IPS-NIHi7 (cell line): ENCODE results near the gene GRIK1.

ENCODE experiments used
- DNase-seq: peaks from one replicate; pipeline ENCODE4 v3.0.0; 2012; ENCODE audit warnings: mixed read lengths; ENCODE audit errors: extremely low spot score

Gene GRIK1

DNA sequence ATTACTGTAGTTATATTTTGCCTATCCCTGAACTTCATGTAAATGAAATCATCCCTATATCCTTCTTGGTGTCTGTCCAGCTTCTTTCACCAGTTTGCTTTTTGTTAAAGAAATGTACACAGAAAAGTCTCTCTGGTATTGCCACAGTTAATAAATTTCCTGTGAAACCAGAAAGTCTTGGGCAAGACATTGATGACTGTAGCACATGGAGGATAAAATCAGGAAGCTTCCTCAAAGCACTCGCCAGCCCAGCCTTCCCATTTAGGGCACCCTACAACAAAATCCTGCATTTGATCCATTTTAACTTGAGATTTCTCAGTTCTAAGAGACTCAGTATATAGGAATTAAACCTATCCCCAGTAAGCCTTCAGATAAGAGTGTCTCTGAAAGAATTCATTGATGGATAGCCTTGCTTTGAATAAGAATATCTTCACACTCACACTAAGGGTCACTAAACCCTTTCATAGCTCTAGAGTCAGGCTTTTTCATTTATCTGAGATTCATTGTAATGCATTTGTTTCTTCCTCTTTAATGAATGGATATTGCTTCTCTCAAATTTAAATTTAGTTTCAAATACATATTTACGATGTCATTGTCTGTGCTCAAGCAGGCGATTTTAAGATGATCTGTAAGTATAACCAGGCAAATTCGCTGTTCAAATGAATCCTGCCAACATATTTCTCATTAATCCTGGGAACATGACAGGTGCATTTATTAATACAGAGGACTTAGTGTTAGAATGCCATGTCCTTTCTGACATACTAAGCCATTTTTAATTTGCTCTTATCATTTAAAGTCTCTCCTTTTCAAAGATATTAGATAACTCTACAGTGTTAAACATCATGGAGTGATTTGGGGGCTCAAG is 153.1 kb downstream of the GRIK1 start:
- DNase-seq: no peak

GRCh38 chr21:29777160-29777559 is 162.6 kb downstream of the GRIK1 start:
- no peak for DNase-seq

DNA sequence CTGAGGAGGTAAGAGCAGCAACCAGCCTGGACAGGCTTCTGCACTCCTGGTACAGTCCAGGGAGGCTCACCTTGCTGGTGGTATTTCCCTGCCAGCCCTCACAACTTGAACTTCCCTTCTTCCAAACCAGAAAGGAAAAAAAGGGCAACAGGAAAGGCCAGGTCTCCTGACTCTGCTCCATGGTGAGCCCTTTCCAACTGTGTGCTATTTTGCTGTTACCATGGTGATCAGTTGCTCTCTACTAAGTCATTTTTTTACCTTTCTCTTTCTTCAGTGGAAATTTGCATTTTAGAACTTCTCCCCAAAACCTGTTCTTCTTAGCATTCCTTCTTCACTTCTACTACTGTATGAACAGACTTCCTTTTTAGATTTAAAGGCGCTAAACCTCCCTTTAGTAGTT is 164.3 kb downstream of the GRIK1 start:
- DNase-seq: no peak

GRCh38 chr21:29771491-29772066 is 168.2 kb downstream of the GRIK1 start:
- DNase-seq: peak; percentile 20

GRCh38 chr21:29763674-29764073 is 176.1 kb downstream of the GRIK1 start:
- DNase-seq: no peak

GRCh38 chr21:29762570-29763082 is 177.2 kb downstream of the GRIK1 start:
- no peak for DNase-seq

DNA sequence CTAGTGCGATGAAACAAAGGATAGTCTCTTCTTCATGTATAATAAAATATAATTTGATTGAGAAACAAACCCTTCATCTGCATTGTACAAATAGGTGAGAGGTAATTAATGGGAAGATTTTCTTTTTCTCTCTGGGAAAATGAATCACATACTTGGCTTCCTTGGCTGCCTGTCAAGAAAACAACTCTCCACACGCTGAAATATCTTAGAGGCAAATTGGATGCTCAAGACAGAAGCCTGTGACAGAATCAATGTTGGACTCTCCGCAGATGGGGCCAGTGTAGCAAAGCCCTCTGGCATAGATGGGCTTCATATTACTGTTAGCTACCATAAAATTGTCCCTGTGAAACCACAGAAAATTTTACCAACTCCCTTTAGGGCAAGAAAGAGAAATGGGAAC is 186.6 kb downstream of the GRIK1 start:
- DNase-seq: no peak

DNA sequence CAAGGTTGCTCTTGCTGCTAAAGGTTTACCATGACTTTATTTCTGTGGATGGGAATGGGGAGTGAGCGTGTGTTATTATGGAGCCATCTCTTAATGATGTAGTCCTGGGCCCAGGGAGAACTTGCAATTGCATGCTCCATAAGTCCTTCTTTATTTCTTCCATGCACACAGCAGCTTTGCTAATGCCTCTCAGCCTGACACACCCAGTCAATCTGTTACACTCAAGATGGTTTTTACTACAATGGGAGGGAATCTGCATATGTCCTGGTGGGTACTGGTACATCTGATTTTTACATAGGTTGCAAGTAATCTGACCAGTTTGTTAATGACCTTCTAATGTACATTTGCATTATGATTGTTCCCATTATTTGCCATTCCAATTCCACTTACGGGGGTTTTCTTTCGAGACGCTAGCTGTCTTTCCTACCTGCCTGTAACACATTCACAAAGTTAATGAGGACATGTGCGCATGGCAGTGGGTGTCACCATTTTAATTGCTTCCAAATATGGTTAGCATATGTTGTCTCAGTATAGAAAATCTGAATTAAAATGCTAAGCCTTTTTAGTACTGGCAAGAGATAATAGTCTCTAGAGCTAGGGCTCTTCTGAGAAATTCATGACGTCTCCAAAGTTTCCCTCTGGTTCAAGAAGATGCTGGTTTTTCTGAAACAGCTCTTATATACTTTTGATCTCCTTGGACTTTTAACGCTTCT is 188.2 kb downstream of the GRIK1 start:
- DNase-seq: no peak

GRCh38 chr21:29749957-29750356 is 189.8 kb downstream of the GRIK1 start:
- no peak for DNase-seq

- DNase-seq: no peak
These were observed 190.6 kb downstream of the GRIK1 start for GRCh38 chr21:29749223-29749622.

- DNase-seq: no peak
These were observed 191.2 kb downstream of the GRIK1 start for GRCh38 chr21:29748391-29749167.

GRCh38 chr21:29741761-29742160 is 198.0 kb downstream of the GRIK1 start:
- DNase-seq: no peak

DNA sequence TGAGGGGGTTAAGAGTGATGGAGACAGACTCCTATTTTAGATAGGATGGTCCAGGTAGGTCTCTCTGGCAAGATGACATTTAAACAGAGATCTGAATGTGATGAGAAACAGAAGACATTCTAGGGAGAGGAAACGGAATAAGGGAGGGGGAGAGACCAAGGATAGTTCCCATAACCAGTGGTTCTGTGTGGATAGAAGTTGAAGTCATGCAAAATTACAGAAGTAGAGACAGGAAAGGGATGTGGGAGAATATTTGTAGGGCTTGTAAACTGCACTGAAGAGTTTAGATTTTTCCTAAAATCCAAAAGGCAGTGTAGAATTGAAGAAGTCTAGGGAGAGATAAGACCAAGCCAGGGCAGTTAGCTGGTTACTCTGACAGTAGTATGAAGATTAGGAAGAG is 200.6 kb downstream of the GRIK1 start:
- DNase-seq: no peak

DNA sequence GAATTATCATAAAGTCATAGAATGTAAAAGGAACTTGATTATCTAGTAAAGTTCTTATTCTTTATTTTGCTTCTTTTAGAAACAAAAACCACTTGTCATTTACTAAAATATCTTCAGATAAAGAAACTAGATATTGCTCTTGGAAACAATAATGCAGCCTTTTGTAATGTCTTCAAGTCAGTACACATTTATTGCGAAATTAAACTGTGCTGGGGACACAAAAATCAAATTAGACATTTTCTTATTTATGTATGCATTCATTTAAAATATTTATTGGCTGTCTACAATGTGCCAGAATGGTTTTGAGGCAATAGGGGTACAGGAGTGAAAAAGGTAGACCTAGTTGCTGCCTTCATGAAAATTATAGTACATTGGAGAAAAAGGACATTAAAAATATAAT is 201.1 kb downstream of the GRIK1 start:
- no peak for DNase-seq

- DNase-seq: no peak
These were observed 202.6 kb downstream of the GRIK1 start for GRCh38 chr21:29737186-29737585.

GRCh38 chr21:29730281-29730680 is 209.5 kb downstream of the GRIK1 start:
- DNase-seq: no peak

DNA sequence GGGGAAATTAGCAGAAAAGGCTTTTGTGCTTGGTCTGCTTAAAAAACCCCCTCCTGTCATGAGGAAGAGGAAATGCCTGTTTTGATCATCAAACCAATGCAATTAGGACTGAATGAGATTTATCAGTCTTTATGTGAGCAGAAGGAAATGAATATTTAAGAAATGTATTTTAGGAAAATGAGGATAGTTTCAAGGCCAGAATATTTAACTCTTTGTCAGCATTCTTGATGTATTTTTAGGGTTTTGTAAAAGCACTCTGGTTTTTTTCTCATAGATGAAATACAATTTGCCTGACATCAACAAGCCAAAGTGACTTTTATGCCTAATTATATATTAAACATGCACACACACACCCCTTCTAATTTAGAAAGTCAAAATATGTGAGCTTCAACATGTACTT is 213.8 kb downstream of the GRIK1 start:
- DNase-seq: no peak

- no peak for DNase-seq
These were observed 214.6 kb downstream of the GRIK1 start for GRCh38 chr21:29725025-29725736.

GRCh38 chr21:29721964-29722363 is 217.8 kb downstream of the GRIK1 start:
- DNase-seq: no peak

DNA sequence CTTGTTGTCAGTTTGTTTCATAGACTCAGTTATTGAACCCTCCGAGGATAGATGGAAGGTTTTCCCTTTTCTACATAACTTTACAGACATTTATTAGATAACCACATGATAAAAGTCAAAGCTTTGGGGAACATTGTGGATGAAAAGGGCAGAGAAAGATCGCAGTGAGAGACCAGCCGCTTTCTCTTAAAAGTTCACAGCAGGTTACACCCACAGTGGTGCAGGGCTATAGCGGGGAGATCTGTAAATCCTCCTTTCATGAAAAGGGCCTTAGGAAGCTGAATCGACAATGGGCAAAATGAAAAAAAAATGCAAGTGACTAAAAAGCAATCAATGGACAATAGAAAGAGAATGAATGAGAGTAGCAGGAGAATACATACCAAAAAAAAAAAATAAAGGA is 218.6 kb downstream of the GRIK1 start:
- DNase-seq: no peak

GRCh38 chr21:29719521-29719920 is 220.3 kb downstream of the GRIK1 start:
- no peak for DNase-seq
